HepG2 (cell line): Measurements from ENCODE around the gene CPLX3. TPM values are rescaled to one million over a fixed set of nuclear protein-coding genes. Genes with fewer than 3 reads are reported as not detected.

Experiments used
- HES4 ChIP-seq: sonication (generic); formaldehyde crosslinking; IDR thresholded peaks from 2 replicates; pipeline ENCODE4 v1.9.0; 2021; ENCODE audit warnings: mild to moderate bottlenecking, missing genetic modification reagents, borderline replicate concordance
- NCOA5 ChIP-seq: sonication (generic); formaldehyde crosslinking; IDR thresholded peaks from 2 replicates; pipeline ENCODE4 v1.4.0; 2020; ENCODE audit warnings: missing genetic modification reagents
- NRL ChIP-seq: sonication (generic); formaldehyde crosslinking; IDR thresholded peaks from 2 replicates; pipeline ENCODE4 v1.5.0; 2020; ENCODE audit warnings: missing genetic modification reagents, mild to moderate bottlenecking, moderate library complexity, borderline replicate concordance
- POLR2AphosphoS2 ChIP-seq: IDR thresholded peaks from 2 replicates; pipeline ENCODE4 v1.6.1; 2011; ENCODE audit warnings: low read depth, low read length, improper control_type of control experiment
- PRMT3 ChIP-seq: sonication (generic); formaldehyde crosslinking; IDR thresholded peaks from 2 replicates; pipeline ENCODE4 v1.8.1; 2022; ENCODE audit warnings: low read depth, mild to moderate bottlenecking, moderate library complexity, missing genetic modification reagents, borderline replicate concordance
- ZNF343 ChIP-seq: sonication (generic); formaldehyde crosslinking; IDR thresholded peaks from 2 replicates; pipeline ENCODE4 v1.4.0; 2020; ENCODE audit warnings: mild to moderate bottlenecking, missing genetic modification reagents
- polyA plus RNA-seq, 8 experiments: library from polyadenylated mRNA; depleted of rRNA in 3 of 8; stranded (reverse) in 7 of 8; unstranded in 1 of 8; fragments of >200 nt; fragmentation: Illumina TruSeq in 4 of 8; extraction: Trizol in 4 of 8; gene quantifications; 2 replicates each; pipeline versions ENCODE4 v1.2.1 to v1.2.3, GENCODE V29; 2011 to 2016; ENCODE audit warnings: low read depth in 4 of 8, missing spikeins in 1 of 8, mixed read lengths in 1 of 8; ENCODE audit not compliant: insufficient read depth in 1 of 8
- total RNA-seq, 5 experiments: library from RNA; depleted of rRNA; stranded (reverse); fragments of >200 nt; fragmentation: Illumina TruSeq; extraction: Trizol; gene quantifications; 2 replicates each; pipeline ENCODE4 v1.2.3, GENCODE V29; 2016; ENCODE audit warnings: low read depth in 1 of 5
- TF ChIP-seq, protein P1 (sequence below): sonication (generic); formaldehyde crosslinking; conservative IDR thresholded peaks from 2 replicates; pipeline ENCODE4 v1.8.0; 2022; ENCODE audit warnings: low read depth, missing genetic modification reagents
- TF ChIP-seq, protein P2 (sequence below): sonication (generic); formaldehyde crosslinking; IDR thresholded peaks from 2 replicates; pipeline ENCODE4 v1.4.0; 2020; ENCODE audit warnings: mild to moderate bottlenecking, missing genetic modification reagents
- TF ChIP-seq, protein P3 (sequence below): IDR thresholded peaks from 2 replicates; pipeline ENCODE4 v1.6.1; 2016; ENCODE audit warnings: mild to moderate bottlenecking
- TF ChIP-seq, protein P4 (sequence below): sonication (generic); formaldehyde crosslinking; IDR thresholded peaks from 2 replicates; pipeline ENCODE4 v1.4.0; 2020; ENCODE audit warnings: missing genetic modification reagents
- TF ChIP-seq, protein P5 (sequence below): sonication (generic); formaldehyde crosslinking; conservative IDR thresholded peaks from 2 replicates; pipeline ENCODE4 v1.8.0; 2022; ENCODE audit warnings: mild to moderate bottlenecking, moderate library complexity, missing genetic modification reagents
- TF ChIP-seq, protein P6 (sequence below): sonication (generic); formaldehyde crosslinking; IDR thresholded peaks from 2 replicates; pipeline ENCODE4 v1.4.0; 2020; ENCODE audit warnings: missing genetic modification reagents
- TF ChIP-seq, protein P7 (sequence below): sonication (generic); formaldehyde crosslinking; IDR thresholded peaks from 2 replicates; pipeline ENCODE4 v1.5.0; 2020; ENCODE audit warnings: missing genetic modification reagents

Gene CPLX3
- total and polyA plus RNA-seq, 2 of the 13 experiments (the other 11 are each of a cell fraction or from before 2014, with no cell fraction given), result not detected

DNA sequence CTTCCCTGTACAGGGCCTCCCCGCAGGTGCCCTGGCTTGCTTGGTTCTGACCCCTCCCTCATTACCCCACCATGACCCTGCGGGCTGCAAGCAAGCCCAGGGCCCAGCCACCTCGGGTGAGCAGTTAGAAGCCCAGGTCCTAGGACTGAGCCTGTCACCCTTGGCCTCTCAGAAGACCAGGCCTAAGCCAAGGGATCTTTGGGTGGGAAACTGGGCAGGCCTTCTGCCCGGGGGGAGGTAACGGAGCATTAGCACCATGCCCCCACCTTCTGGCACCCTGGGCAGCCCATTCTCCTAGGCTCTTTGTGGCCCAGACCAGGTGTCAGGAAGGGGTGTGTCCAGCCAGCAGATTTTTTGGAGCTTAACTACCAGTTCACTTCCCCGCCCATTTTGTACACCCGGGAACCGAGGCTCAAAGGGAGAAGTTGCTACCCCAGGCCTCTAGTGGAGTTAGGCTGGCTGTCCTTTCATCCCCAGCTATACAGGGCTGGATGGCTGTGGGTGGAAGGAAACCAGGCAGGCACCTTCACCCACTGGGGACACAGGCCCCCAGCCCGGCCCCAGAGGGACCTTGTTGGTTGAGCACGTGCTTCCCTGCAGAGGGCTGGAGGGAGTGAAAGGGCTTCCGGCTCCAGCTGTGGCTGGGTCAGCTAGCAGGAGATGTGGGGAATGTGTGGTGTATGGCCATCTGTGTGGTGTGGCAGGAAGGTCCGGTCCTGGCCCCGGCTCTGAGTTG is 43.2 kb upstream of the CPLX3 start (continued):
- TF ChIP-seq, protein P1, sequence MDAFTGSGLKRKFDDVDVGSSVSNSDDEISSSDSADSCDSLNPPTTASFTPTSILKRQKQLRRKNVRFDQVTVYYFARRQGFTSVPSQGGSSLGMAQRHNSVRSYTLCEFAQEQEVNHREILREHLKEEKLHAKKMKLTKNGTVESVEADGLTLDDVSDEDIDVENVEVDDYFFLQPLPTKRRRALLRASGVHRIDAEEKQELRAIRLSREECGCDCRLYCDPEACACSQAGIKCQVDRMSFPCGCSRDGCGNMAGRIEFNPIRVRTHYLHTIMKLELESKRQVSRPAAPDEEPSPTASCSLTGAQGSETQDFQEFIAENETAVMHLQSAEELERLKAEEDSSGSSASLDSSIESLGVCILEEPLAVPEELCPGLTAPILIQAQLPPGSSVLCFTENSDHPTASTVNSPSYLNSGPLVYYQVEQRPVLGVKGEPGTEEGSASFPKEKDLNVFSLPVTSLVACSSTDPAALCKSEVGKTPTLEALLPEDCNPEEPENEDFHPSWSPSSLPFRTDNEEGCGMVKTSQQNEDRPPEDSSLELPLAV (CRISPR knock-in tag), result no peak
- TF ChIP-seq POLR2AphosphoS2 (no peak), ZNF343 (CRISPR knock-in tag) (no peak), PRMT3 (0 out of 2 replicates have a peak, but pooled peaks have one; percentile 46), NCOA5 (CRISPR knock-in tag) (no peak), HES4 (CRISPR knock-in tag) (no peak), NRL (no peak)
- TF ChIP-seq, protein P2, sequence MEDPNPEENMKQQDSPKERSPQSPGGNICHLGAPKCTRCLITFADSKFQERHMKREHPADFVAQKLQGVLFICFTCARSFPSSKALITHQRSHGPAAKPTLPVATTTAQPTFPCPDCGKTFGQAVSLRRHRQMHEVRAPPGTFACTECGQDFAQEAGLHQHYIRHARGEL (CRISPR knock-in tag), result no peak
- TF ChIP-seq, protein P3, sequence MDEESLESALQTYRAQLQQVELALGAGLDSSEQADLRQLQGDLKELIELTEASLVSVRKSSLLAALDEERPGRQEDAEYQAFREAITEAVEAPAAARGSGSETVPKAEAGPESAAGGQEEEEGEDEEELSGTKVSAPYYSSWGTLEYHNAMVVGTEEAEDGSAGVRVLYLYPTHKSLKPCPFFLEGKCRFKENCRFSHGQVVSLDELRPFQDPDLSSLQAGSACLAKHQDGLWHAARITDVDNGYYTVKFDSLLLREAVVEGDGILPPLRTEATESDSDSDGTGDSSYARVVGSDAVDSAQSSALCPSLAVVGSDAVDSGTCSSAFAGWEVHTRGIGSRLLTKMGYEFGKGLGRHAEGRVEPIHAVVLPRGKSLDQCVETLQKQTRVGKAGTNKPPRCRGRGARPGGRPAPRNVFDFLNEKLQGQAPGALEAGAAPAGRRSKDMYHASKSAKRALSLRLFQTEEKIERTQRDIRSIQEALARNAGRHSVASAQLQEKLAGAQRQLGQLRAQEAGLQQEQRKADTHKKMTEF (CRISPR knock-in tag), result 0 out of 2 replicates have a peak, but pooled peaks have one; percentile 24
- TF ChIP-seq, protein P4, sequence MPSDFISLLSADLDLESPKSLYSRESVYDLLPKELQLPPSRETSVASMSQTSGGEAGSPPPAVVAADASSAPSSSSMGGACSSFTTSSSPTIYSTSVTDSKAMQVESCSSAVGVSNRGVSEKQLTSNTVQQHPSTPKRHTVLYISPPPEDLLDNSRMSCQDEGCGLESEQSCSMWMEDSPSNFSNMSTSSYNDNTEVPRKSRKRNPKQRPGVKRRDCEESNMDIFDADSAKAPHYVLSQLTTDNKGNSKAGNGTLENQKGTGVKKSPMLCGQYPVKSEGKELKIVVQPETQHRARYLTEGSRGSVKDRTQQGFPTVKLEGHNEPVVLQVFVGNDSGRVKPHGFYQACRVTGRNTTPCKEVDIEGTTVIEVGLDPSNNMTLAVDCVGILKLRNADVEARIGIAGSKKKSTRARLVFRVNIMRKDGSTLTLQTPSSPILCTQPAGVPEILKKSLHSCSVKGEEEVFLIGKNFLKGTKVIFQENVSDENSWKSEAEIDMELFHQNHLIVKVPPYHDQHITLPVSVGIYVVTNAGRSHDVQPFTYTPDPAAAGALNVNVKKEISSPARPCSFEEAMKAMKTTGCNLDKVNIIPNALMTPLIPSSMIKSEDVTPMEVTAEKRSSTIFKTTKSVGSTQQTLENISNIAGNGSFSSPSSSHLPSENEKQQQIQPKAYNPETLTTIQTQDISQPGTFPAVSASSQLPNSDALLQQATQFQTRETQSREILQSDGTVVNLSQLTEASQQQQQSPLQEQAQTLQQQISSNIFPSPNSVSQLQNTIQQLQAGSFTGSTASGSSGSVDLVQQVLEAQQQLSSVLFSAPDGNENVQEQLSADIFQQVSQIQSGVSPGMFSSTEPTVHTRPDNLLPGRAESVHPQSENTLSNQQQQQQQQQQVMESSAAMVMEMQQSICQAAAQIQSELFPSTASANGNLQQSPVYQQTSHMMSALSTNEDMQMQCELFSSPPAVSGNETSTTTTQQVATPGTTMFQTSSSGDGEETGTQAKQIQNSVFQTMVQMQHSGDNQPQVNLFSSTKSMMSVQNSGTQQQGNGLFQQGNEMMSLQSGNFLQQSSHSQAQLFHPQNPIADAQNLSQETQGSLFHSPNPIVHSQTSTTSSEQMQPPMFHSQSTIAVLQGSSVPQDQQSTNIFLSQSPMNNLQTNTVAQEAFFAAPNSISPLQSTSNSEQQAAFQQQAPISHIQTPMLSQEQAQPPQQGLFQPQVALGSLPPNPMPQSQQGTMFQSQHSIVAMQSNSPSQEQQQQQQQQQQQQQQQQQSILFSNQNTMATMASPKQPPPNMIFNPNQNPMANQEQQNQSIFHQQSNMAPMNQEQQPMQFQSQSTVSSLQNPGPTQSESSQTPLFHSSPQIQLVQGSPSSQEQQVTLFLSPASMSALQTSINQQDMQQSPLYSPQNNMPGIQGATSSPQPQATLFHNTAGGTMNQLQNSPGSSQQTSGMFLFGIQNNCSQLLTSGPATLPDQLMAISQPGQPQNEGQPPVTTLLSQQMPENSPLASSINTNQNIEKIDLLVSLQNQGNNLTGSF (CRISPR knock-in tag), result no peak
- TF ChIP-seq, protein P5, sequence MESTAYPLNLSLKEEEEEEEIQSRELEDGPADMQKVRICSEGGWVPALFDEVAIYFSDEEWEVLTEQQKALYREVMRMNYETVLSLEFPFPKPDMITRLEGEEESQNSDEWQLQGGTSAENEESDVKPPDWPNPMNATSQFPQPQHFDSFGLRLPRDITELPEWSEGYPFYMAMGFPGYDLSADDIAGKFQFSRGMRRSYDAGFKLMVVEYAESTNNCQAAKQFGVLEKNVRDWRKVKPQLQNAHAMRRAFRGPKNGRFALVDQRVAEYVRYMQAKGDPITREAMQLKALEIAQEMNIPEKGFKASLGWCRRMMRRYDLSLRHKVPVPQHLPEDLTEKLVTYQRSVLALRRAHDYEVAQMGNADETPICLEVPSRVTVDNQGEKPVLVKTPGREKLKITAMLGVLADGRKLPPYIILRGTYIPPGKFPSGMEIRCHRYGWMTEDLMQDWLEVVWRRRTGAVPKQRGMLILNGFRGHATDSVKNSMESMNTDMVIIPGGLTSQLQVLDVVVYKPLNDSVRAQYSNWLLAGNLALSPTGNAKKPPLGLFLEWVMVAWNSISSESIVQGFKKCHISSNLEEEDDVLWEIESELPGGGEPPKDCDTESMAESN (CRISPR knock-in tag), result no peak
- TF ChIP-seq, protein P6, sequence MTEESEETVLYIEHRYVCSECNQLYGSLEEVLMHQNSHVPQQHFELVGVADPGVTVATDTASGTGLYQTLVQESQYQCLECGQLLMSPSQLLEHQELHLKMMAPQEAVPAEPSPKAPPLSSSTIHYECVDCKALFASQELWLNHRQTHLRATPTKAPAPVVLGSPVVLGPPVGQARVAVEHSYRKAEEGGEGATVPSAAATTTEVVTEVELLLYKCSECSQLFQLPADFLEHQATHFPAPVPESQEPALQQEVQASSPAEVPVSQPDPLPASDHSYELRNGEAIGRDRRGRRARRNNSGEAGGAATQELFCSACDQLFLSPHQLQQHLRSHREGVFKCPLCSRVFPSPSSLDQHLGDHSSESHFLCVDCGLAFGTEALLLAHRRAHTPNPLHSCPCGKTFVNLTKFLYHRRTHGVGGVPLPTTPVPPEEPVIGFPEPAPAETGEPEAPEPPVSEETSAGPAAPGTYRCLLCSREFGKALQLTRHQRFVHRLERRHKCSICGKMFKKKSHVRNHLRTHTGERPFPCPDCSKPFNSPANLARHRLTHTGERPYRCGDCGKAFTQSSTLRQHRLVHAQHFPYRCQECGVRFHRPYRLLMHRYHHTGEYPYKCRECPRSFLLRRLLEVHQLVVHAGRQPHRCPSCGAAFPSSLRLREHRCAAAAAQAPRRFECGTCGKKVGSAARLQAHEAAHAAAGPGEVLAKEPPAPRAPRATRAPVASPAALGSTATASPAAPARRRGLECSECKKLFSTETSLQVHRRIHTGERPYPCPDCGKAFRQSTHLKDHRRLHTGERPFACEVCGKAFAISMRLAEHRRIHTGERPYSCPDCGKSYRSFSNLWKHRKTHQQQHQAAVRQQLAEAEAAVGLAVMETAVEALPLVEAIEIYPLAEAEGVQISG, result peak; percentile 35; the same call in 1 of the 2 replicates
- TF ChIP-seq, protein P7, sequence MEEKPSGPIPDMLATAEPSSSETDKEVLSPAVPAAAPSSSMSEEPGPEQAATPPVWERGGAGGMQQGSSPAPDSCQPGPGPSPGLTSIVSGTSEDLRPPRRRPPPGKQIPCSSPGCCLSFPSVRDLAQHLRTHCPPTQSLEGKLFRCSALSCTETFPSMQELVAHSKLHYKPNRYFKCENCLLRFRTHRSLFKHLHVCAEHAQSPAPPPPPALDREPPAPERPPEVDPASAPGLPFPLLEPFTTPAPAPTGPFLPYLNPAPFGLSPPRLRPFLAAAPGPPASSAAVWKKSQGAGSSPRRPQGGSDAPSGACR (CRISPR knock-in tag), result 0 out of 2 replicates have a peak, but pooled peaks have one; percentile 52
